SK-N-SH treated with all-trans-retinoic acid at 6 μM for 48 hours (cell line): ENCODE data around the gene MTARC2.
"Not testable (repeated sequence)": the region's sequence is repeated elsewhere in the genome, so short reads cannot be mapped to it uniquely, and the experiment has no call there.

Experiments
- ARNTL ChIP-seq: fragments of 450-650 bp; formaldehyde crosslinking; IDR thresholded peaks from 2 replicates; pipeline ENCODE4 v1.5.0; 2020; ENCODE audit warnings: low read depth, mild to moderate bottlenecking, moderate library complexity, borderline replicate concordance
- CREB5 ChIP-seq: fragments of 250-450 bp; sonication (Bioruptor Pico); IDR thresholded peaks from 2 replicates; pipeline ENCODE4 v1.5.1; 2020; ENCODE audit warnings: low read depth, mild to moderate bottlenecking, moderate library complexity
- CSDC2 ChIP-seq: fragments of 250-450 bp; sonication (Bioruptor Pico); IDR thresholded peaks from 2 replicates; pipeline ENCODE4 v1.5.0; 2020; ENCODE audit warnings: mild to moderate bottlenecking, moderate library complexity
- ESRRG ChIP-seq: fragments of 250-450 bp; sonication (Bioruptor Pico); IDR thresholded peaks from 2 replicates; pipeline ENCODE4 v1.6.1; 2021; ENCODE audit warnings: mild to moderate bottlenecking
- GLIS3 ChIP-seq: fragments of 250-450 bp; sonication (Bioruptor Pico); IDR thresholded peaks from 2 replicates; pipeline ENCODE4 v1.5.0; 2020; ENCODE audit warnings: mild to moderate bottlenecking, moderate library complexity
- PATZ1 ChIP-seq: fragments of 250-450 bp; sonication (Bioruptor Pico); IDR thresholded peaks from 2 replicates; pipeline ENCODE4 v1.8.0; 2020; ENCODE audit warnings: mild to moderate bottlenecking, moderate library complexity, borderline replicate concordance
- RARB ChIP-seq: fragments of 250-450 bp; sonication (Bioruptor Pico); IDR thresholded peaks from 2 replicates; pipeline ENCODE4 v1.8.0; 2021; ENCODE audit warnings: mild to moderate bottlenecking, moderate library complexity
- SNAI2 ChIP-seq: fragments of 250-450 bp; sonication (Bioruptor Pico); IDR thresholded peaks from 2 replicates; pipeline ENCODE4 v1.5.0; 2020; ENCODE audit warnings: mild to moderate bottlenecking, moderate library complexity
- TOX ChIP-seq: fragments of 250-450 bp; sonication (Bioruptor Pico); IDR thresholded peaks from 2 replicates; pipeline ENCODE4 v1.8.0; 2021; ENCODE audit warnings: mild to moderate bottlenecking, moderate library complexity, borderline replicate concordance
- ZC3H10 ChIP-seq: fragments of 250-450 bp; sonication (Bioruptor Pico); IDR thresholded peaks from 2 replicates; pipeline ENCODE4 v1.5.1; 2021; ENCODE audit warnings: mild to moderate bottlenecking, moderate library complexity
- ZFP30 ChIP-seq: fragments of 450-650 bp; formaldehyde crosslinking; IDR thresholded peaks from 2 replicates; pipeline ENCODE4 v1.5.0; 2022; ENCODE audit warnings: mild to moderate bottlenecking, moderate library complexity
- ZNF8 ChIP-seq: fragments of 450-650 bp; formaldehyde crosslinking; IDR thresholded peaks from 2 replicates; pipeline ENCODE4 v1.5.0; 2020; ENCODE audit warnings: mild to moderate bottlenecking, moderate library complexity
- TF ChIP-seq, protein P1 (sequence below): fragments of 250-450 bp; sonication (Bioruptor Pico); IDR thresholded peaks from 2 replicates; pipeline ENCODE4 v1.5.1; 2021; ENCODE audit warnings: mild to moderate bottlenecking, moderate library complexity

- TF ChIP-seq CREB5; ZNF8 (CRISPR knock-in tag); GLIS3 (CRISPR knock-in tag); RARB (CRISPR knock-in tag); ESRRG (CRISPR knock-in tag); ZFP30; SNAI2 (CRISPR knock-in tag); PATZ1 (CRISPR knock-in tag); ARNTL (CRISPR knock-in tag); ZC3H10 (CRISPR knock-in tag); CSDC2 (CRISPR knock-in tag); TOX (CRISPR knock-in tag): not testable (repeated sequence)
- TF ChIP-seq, protein P1, sequence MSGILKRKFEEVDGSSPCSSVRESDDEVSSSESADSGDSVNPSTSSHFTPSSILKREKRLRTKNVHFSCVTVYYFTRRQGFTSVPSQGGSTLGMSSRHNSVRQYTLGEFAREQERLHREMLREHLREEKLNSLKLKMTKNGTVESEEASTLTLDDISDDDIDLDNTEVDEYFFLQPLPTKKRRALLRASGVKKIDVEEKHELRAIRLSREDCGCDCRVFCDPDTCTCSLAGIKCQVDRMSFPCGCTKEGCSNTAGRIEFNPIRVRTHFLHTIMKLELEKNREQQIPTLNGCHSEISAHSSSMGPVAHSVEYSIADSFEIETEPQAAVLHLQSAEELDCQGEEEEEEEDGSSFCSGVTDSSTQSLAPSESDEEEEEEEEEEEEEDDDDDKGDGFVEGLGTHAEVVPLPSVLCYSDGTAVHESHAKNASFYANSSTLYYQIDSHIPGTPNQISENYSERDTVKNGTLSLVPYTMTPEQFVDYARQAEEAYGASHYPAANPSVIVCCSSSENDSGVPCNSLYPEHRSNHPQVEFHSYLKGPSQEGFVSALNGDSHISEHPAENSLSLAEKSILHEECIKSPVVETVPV (CRISPR knock-in tag): not testable (repeated sequence)
Measured at GRCh38 chr1:220736283-220736682, 11.8 kb upstream of the MTARC2 start.
